Fibroblast of skin of left quadriceps (primary cell): ENCODE results near the gene FAM227A.

Source experiments
- DNase-seq, 2 experiments: peaks; one replicate each; pipeline ENCODE4 v3.0.0-alpha.2; 2013; ENCODE audit warnings: low read depth in 2 of 2

Gene FAM227A

GRCh38 chr22:38540701-38541100 lies 115.5 kb downstream of the FAM227A start:
- no peak for DNase-seq

DNA sequence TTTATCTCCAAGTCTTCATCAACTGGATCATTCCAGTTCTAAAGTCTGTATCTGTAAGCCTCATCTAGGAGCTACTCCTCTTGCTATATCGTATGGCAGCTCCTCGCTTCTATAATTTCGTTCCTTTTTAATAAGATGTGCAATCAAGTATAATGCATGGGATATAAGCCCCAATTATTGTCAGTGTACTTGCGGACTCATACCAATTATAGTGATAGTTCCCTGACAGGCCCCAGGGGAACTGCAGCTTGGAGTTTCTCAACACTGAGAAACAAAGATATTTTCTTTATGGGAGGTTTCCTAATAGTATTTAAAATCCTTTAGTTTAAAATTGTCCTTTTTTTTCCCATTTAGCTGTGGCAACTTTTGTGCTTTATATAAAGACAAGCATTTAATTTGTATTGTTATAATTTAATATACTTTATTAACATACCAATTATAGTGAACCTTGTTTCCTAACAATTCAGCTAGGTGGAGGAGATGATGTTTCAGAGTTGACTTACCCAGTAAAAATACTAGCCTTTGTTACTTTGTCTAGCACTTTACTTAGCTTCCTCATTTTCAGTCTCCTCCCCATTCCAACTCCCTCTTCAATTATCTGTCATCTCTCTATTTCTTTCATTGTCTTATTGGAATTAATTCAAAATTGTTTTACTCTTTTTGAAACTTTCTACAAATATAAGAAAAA lies 124.8 kb downstream of the FAM227A start:
- no peak for DNase-seq
